ENCODE measurements around the gene STMND1. TPM values are rescaled to one million over a fixed set of nuclear protein-coding genes. Genes with fewer than 3 reads are reported as not detected.
"Not testable (repeated sequence)": the region's sequence is repeated elsewhere in the genome, so short reads cannot be mapped to it uniquely, and the experiment has no call there.

STMND1 gene
- total RNA-seq: not detected

DNA sequence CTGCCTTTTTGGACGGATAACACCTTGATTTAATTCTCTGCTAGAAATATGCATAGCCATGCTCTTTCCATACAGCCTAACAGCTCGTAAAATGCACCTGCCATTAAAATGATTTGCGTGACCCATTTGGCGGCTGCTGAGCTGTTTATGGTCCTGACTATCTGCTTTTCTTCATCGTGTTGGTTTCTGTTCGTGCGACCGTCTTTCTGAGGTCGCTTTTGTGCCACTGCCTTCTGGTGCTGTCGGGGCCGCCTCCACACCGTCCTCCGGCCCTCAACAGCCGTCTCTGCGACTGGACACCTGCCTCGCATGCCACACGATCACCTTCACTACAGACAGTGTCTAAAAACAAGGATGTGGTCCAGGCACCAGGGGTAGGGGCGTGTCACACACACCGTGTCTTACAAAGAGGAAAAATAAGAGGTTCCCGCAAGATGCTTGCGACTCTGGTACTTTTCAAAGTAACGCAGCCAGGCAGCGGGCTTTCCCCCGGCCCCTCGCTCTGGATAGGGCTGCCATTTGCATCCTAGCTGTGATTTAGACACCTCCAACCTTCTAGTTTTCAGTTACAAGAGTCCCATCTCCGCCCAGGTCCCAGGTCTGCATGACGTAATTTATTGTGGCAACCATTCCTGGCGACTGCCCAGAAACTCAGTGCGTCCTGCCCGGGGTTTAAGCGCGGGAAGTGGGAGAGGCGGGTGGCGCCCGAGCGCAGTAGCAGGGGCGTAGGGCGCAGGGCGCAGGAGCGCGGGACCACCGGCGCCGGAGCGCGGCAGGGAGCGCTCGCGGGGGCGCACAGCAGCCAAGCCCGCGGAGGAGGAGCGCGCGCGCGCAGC is at the start of gene STMND1:
Gene STMND1, plus strand, starts transcription at position 629 of the 836 bp plus-strand sequence. CDS start 208 bp downstream, outside the sequence.
- POLR2A ChIA-PET: no interaction called here
- Mint-ChIP-seq H3K27ac (no peak within 1 kb of the TSS), H3K4me1 (ENCODE audit: low read depth) (peaks cover 6% of the 10 kb centered on the region), H3K9me3 (ENCODE audit: insufficient read depth) (no peaks in the 10 kb centered on the region), H3K27me3 (ENCODE audit: low read depth) (peaks cover 37% of the 10 kb centered on the region), H3K4me3 (no peak within 1 kb of the TSS), H3K36me3 (ENCODE audit: low read depth) (no peaks in the 10 kb centered on the region)
- no peak for ATAC-seq
- CTCF ChIA-PET: no interaction called here
- DNase-seq: no peak

DNA sequence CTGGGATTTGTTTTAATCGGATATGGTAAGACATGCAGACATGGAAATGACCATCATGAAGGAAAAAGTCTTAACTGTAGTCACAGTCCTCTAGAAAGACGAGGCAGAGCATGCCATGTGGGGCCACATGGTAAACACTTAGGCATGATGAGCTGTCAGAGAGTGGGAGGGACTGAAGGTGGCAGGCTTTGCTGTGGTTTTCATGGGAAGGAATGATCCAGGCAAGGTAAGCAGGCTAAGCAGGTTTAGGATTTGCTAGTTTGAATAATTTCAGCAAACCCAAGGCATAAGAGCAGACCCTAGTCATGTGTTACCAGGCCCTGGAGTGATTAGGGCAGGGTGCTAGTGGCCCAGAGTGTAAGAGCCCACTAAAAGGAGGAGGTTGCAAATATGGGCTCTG is 47.2 kb upstream of the STMND1 start:
- H3K27ac Mint-ChIP-seq: no peak overlapping the region
- no peaks in the 10 kb centered on the region for H3K36me3 Mint-ChIP-seq (ENCODE audit: low read depth)
- DNase-seq: no peak
- H3K4me1 Mint-ChIP-seq (ENCODE audit: low read depth): no peaks in the 10 kb centered on the region
- H3K9me3 Mint-ChIP-seq (ENCODE audit: insufficient read depth): no peaks in the 10 kb centered on the region
- CTCF ChIA-PET: no interaction called here
- H3K4me3 Mint-ChIP-seq: no peak overlapping the region
- POLR2A ChIA-PET: no interaction called here
- H3K27me3 Mint-ChIP-seq (ENCODE audit: low read depth): no peaks in the 10 kb centered on the region
- ATAC-seq: no peak

- CTCF ChIA-PET: interaction anchor here (0.6 kb wide), 1 partner anchor 781 kb away, joined by 3 read pairs; no protein-coding TSS in a partner anchor
These were observed 44.5 kb upstream of the STMND1 start for GRCh38 chr6:17057322-17057721.

GRCh38 chr6:17058550-17058949 is 43.3 kb upstream of the STMND1 start:
- ATAC-seq (no peak), DNase-seq (no peak)
- Mint-ChIP-seq H3K4me3 (no peak overlapping the region), H3K27me3 (ENCODE audit: low read depth) (peaks cover 6% of the 10 kb centered on the region), H3K27ac (no peak overlapping the region), H3K9me3 (ENCODE audit: insufficient read depth) (no peaks in the 10 kb centered on the region), H3K36me3 (ENCODE audit: low read depth) (no peaks in the 10 kb centered on the region), H3K4me1 (ENCODE audit: low read depth) (no peaks in the 10 kb centered on the region)
- ChIA-PET CTCF (no interaction called here), POLR2A (no interaction called here)

More at GRCh38 chr6:17057322-17057721, 44.5 kb upstream of the STMND1 start:
- H3K36me3 Mint-ChIP-seq (ENCODE audit: low read depth): no peaks in the 10 kb centered on the region
- no peaks in the 10 kb centered on the region for H3K9me3 Mint-ChIP-seq (ENCODE audit: insufficient read depth)
- no peak overlapping the region for H3K27ac Mint-ChIP-seq
- H3K4me3 Mint-ChIP-seq: no peak overlapping the region
- no peak for DNase-seq
- POLR2A ChIA-PET: no interaction called here
- no peak for ATAC-seq
- no peaks in the 10 kb centered on the region for H3K4me1 Mint-ChIP-seq (ENCODE audit: low read depth)
- peaks cover 2% of the 10 kb centered on the region for H3K27me3 Mint-ChIP-seq (ENCODE audit: low read depth)

- Mint-ChIP-seq H3K9me3 (ENCODE audit: insufficient read depth) (no peaks in the 10 kb centered on the region), H3K36me3 (ENCODE audit: low read depth) (no peaks in the 10 kb centered on the region), H3K4me1 (ENCODE audit: low read depth) (no peaks in the 10 kb centered on the region), H3K27ac (no peak overlapping the region), H3K4me3 (no peak overlapping the region), H3K27me3 (ENCODE audit: low read depth) (peaks cover 7% of the 10 kb centered on the region)
- CTCF ChIA-PET: no interaction called here
- no peak for DNase-seq
- POLR2A ChIA-PET: no interaction called here
- no peak for ATAC-seq
These were observed 42.8 kb upstream of the STMND1 start for GRCh38 chr6:17059022-17059421.

DNA sequence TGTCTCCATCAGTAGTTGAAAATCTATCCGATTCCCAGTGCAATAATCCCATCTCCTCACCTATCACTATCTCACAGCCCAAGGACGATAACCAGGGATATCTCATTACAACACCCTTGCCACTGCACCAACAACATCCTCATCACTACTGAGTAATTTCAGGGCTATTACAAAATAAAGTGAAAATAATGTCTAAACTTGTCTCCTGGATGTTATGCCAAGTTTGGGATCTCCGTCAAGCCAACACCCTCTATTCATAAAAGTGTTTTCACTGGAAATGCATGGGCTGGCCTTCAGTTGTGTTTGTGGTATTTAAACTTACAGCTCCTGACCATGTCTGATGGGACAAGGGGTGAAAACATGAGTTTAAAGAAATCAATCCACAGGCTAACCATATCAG is 42.0 kb upstream of the STMND1 start:
- ChIA-PET POLR2A (no interaction called here), CTCF (no interaction called here)
- peaks cover 7% of the 10 kb centered on the region for H3K27me3 Mint-ChIP-seq (ENCODE audit: low read depth)
- no peaks in the 10 kb centered on the region for H3K4me1 Mint-ChIP-seq (ENCODE audit: low read depth)
- H3K4me3 Mint-ChIP-seq: no peak overlapping the region
- no peaks in the 10 kb centered on the region for H3K9me3 Mint-ChIP-seq (ENCODE audit: insufficient read depth)
- ATAC-seq (no peak), DNase-seq (no peak)
- H3K36me3 Mint-ChIP-seq (ENCODE audit: low read depth): no peaks in the 10 kb centered on the region
- H3K27ac Mint-ChIP-seq: no peak overlapping the region

DNA sequence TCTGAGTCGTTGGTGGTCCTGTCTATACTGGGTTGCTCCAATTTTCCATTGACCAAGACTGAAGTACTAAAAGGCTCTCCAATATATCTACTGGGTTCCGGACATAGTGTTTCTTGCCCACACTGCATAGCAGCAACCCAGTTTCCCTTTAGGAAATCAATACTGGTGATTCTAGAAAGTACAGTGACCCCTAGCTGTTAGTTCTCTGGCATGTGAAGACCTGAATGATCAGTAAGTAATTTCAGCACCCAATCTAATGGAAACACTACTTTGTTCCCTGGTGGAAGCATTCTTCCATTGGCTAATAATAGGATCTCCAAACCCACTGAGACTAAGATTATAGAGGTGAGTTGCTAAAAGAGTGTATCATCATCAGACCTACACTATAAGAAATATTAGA is 40.8 kb upstream of the STMND1 start:
- ATAC-seq: no peak
- Mint-ChIP-seq H3K4me1 (ENCODE audit: low read depth) (no peaks in the 10 kb centered on the region), H3K27me3 (ENCODE audit: low read depth) (peaks cover 9% of the 10 kb centered on the region), H3K9me3 (ENCODE audit: insufficient read depth) (no peaks in the 10 kb centered on the region), H3K4me3 (no peak overlapping the region), H3K36me3 (ENCODE audit: low read depth) (no peaks in the 10 kb centered on the region), H3K27ac (no peak overlapping the region)
- ChIA-PET CTCF (interaction anchor here (1.1 kb wide), 1 partner anchor 19 kb away, joined by 3 read pairs; no protein-coding TSS in a partner anchor), POLR2A (no interaction called here)
- DNase-seq: no peak

DNA sequence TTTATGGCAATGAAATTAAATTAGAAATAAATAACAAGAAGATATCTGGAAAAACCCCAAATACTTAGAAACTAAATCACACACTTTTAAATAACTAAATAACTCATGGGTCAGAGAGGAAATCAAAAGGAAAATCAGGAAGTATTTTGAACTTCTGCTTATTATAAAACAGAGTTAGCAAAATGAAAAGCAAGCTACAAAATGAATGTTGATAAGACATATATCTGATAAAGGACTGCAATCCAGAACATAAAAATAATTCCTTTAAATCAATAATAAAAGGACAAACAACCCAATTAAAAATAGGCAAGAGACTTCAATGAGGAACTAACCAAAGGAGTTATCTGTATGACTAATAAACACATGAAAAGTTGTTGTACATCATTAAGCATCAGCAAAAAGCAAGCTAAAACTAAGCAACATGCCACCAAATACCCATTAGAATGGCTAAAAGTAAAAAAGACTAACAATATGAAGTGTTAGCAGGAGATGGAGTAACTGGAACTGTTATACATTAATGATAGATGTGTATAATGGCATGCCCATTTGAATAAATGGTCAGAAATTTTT is 38.9 kb upstream of the STMND1 start:
- peaks cover 9% of the 10 kb centered on the region for H3K27me3 Mint-ChIP-seq (ENCODE audit: low read depth)
- CTCF ChIA-PET: no interaction called here
- no peak for ATAC-seq
- no peaks in the 10 kb centered on the region for H3K36me3 Mint-ChIP-seq (ENCODE audit: low read depth)
- no peaks in the 10 kb centered on the region for H3K9me3 Mint-ChIP-seq (ENCODE audit: insufficient read depth)
- POLR2A ChIA-PET: no interaction called here
- DNase-seq: no peak
- H3K4me3 Mint-ChIP-seq: no peak overlapping the region
- H3K27ac Mint-ChIP-seq: no peak overlapping the region
- no peaks in the 10 kb centered on the region for H3K4me1 Mint-ChIP-seq (ENCODE audit: low read depth)

GRCh38 chr6:17064975-17065374 is 36.9 kb upstream of the STMND1 start:
- Mint-ChIP-seq H3K36me3 (ENCODE audit: low read depth) (no peaks in the 10 kb centered on the region), H3K4me3 (no peak overlapping the region), H3K4me1 (ENCODE audit: low read depth) (no peaks in the 10 kb centered on the region), H3K27ac (no peak overlapping the region), H3K9me3 (ENCODE audit: insufficient read depth) (no peaks in the 10 kb centered on the region), H3K27me3 (ENCODE audit: low read depth) (peaks cover 9% of the 10 kb centered on the region)
- ATAC-seq (no peak), DNase-seq (no peak)
- ChIA-PET CTCF (no interaction called here), POLR2A (no interaction called here)

DNA sequence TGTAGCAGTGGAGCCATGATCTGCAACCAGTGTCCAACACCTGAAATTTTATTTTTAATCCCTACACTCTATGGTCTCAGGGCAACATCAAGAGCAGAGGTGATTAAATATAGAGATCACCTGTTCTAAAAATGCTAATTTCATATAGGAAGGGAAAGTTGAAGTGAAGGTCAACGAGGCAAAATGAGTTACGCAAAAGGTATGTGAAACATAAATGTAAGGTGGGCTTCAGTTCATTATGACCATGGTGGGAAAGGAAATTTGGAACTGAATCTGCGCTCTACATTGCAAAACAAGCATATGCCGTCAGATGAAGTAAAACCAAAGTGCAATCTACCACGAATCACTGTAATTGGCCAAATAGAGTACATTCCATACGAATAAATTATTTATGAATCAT is 35.2 kb upstream of the STMND1 start:
- DNase-seq (no peak), ATAC-seq (no peak)
- H3K9me3 Mint-ChIP-seq (ENCODE audit: insufficient read depth): no peaks in the 10 kb centered on the region
- no peak overlapping the region for H3K27ac Mint-ChIP-seq
- H3K4me1 Mint-ChIP-seq (ENCODE audit: low read depth): no peaks in the 10 kb centered on the region
- H3K36me3 Mint-ChIP-seq (ENCODE audit: low read depth): no peaks in the 10 kb centered on the region
- peaks cover 12% of the 10 kb centered on the region for H3K27me3 Mint-ChIP-seq (ENCODE audit: low read depth)
- CTCF ChIA-PET: no interaction called here
- no peak overlapping the region for H3K4me3 Mint-ChIP-seq
- POLR2A ChIA-PET: no interaction called here

- POLR2A ChIA-PET; H3K9me3 Mint-ChIP-seq (ENCODE audit: insufficient read depth); DNase-seq; ATAC-seq; H3K36me3 Mint-ChIP-seq (ENCODE audit: low read depth); H3K4me3 Mint-ChIP-seq; H3K4me1 Mint-ChIP-seq (ENCODE audit: low read depth); H3K27me3 Mint-ChIP-seq (ENCODE audit: low read depth); H3K27ac Mint-ChIP-seq; CTCF ChIA-PET: not testable (repeated sequence)
These were observed 32.9 kb upstream of the STMND1 start for GRCh38 chr6:17068972-17069371.

- DNase-seq; H3K36me3 Mint-ChIP-seq (ENCODE audit: low read depth); ATAC-seq; H3K4me1 Mint-ChIP-seq (ENCODE audit: low read depth); CTCF ChIA-PET; H3K27ac Mint-ChIP-seq; H3K4me3 Mint-ChIP-seq; H3K9me3 Mint-ChIP-seq (ENCODE audit: insufficient read depth); H3K27me3 Mint-ChIP-seq (ENCODE audit: low read depth); POLR2A ChIA-PET: not testable (repeated sequence)
These were observed 31.4 kb upstream of the STMND1 start for GRCh38 chr6:17070400-17070799.

DNA sequence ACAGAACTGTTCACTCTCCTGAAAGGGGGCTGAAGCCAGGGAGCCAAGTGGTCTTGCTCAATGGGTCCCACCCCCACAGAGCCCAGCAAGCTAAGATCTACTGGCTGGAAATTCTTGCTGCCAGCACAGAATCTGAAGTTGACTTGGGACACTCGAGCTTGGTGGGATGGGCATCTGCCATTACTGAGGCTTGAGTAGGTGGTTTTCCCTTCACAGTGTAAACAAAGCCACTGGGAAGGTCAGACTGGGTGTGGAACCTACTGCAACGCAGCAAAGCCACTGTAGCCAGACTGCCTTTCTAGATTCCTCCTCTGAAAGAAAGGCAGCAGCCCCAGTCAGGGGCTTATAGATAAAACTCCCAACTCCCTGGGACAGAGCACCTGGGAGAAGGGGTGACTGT is 28.3 kb upstream of the STMND1 start:
- H3K27ac Mint-ChIP-seq; POLR2A ChIA-PET; CTCF ChIA-PET; H3K36me3 Mint-ChIP-seq (ENCODE audit: low read depth); H3K27me3 Mint-ChIP-seq (ENCODE audit: low read depth); H3K4me3 Mint-ChIP-seq; DNase-seq; ATAC-seq; H3K9me3 Mint-ChIP-seq (ENCODE audit: insufficient read depth); H3K4me1 Mint-ChIP-seq (ENCODE audit: low read depth): not testable (repeated sequence)
